Lung (tissue), 16 donors: ENCODE data around the gene LMOD3. TPM values are rescaled to one million over a fixed set of nuclear protein-coding genes. Genes with fewer than 3 reads are reported as not detected.

Experiments
- ATAC-seq: fragments of 200-7000 bp; cut with Tn5 transposase; one replicate; pipeline ENCODE4 v1.9.1; 2020; ENCODE audit warnings: moderate number of reproducible peaks; ENCODE audit not compliant: insufficient read depth, low FRiP score
- DNase-seq, 3 donors: peaks; one replicate each; pipeline ENCODE4 v3.0.0-alpha.2; 2013 to 2017
- H3K27ac ChIP-seq, 2 donors: one replicate each; pipeline ENCODE4 v1.5.1; 2013; ENCODE audit warnings: mild to moderate bottlenecking in 2 of 2, moderate library complexity in 2 of 2, control low read depth in 1 of 2, inconsistent platforms in 1 of 2, low read depth in 1 of 2, low read length in 1 of 2
- H3K27me3 ChIP-seq, 3 donors: one replicate each; pipeline ENCODE4 v1.5.1; 2013; ENCODE audit warnings: low read length in 2 of 3; ENCODE audit not compliant: control insufficient read depth in 3 of 3, insufficient read depth in 3 of 3
- H3K36me3 ChIP-seq, 4 donors: one replicate each; pipeline ENCODE4 v1.5.1; 2013; ENCODE audit warnings: low read length in 4 of 4, mild to moderate bottlenecking in 1 of 4, moderate library complexity in 1 of 4; ENCODE audit not compliant: control insufficient read depth in 4 of 4, insufficient read depth in 4 of 4
- H3K4me1 ChIP-seq, 5 donors: one replicate each; pipeline ENCODE4 v1.5.1; 2013; ENCODE audit warnings: low read length in 5 of 5, mild to moderate bottlenecking in 2 of 5, moderate library complexity in 1 of 5; ENCODE audit not compliant: control insufficient read depth in 5 of 5, insufficient read depth in 5 of 5
- H3K4me3 ChIP-seq: one replicate; pipeline ENCODE4 v1.5.1; 2013; ENCODE audit warnings: mild to moderate bottlenecking, control low read depth, moderate library complexity
- H3K9ac ChIP-seq, 2 donors: one replicate each; pipeline ENCODE4 v1.5.1; 2013; ENCODE audit warnings: low read length in 2 of 2, control low read depth in 1 of 2; ENCODE audit not compliant: insufficient read depth in 1 of 2
- H3K9me3 ChIP-seq, 4 donors: one replicate each; pipeline ENCODE4 v1.5.1; 2013; ENCODE audit warnings: low read length in 3 of 4, mild to moderate bottlenecking in 1 of 4, moderate library complexity in 1 of 4; ENCODE audit not compliant: control insufficient read depth in 4 of 4, insufficient read depth in 3 of 4
- WGBS, 2 donors: extraction: QIAGEN DNeasy Blood & Tissue Kit; methylation state at CpG; one replicate each; pipeline ENCODE4 v1.1.7; 2013; 5-methylcytosine and 5-hydroxymethylcytosine counted together
- long read RNA-seq, 5 donors: transcript quantifications; one replicate each; lab custom pipeline, GENCODE V29; 2026
- polyA plus RNA-seq, 2 donors: library from polyadenylated mRNA; stranded (reverse); fragments of 200-250 nt; gene quantifications; one replicate each; pipeline ENCODE4 v1.2.1, GENCODE V29; 2013
- total RNA-seq, 2 donors: library from RNA; depleted of rRNA in 1 of 2; stranded (reverse); fragments of >200 nt in 1 of 2; gene quantifications; one replicate each; pipeline ENCODE4 v1.2.1, GENCODE V29; 2014 to 2021
- TF ChIP-seq, protein P1 (sequence below): IDR thresholded peaks from 2 replicates; pipeline ENCODE4 v1.5.1; 2012; ENCODE audit warnings: mild to moderate bottlenecking; ENCODE audit errors: control extremely low read depth, extremely low read depth
- donor health status: control.
- donor health status: control.
- donor health status: Bipolar disorder and iron deficiency.
- donor health status: healthy.
- donor health status: DM: yes; HTN: yes; CAD: no.

The LMOD3 gene
- total RNA-seq (under 1 TPM; 0.11 to 0.12 TPM), polyA plus RNA-seq (under 1 TPM; 0.08 to 0.14 TPM)
- long read RNA-seq, donor 1: 0 reads
- long read RNA-seq, donor 2: 0 reads
- long read RNA-seq, donor 3: 0 reads
- long read RNA-seq, donor 4: 0 reads
- long read RNA-seq, donor 5: 0 reads

DNA sequence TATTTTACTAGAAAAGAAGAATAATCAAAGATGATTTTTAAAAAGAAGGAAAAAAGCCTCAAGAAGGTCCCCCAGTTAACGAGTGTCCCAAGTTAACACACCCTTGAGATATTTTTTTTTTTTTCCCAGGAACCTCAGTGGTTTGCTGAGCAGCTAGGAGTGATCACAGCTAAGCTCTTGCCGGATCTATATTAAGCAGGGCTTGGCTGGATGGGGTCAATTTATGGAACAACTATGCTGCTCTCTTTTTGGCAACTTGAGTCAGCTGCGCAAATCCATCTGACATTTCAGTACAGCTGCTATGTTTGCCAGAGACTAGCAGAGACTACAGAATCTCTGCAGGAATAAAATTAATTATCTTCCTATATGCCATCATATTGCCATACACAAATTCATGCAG is at the start of gene LMOD3:
Gene LMOD3 (minus strand): TSS at position 193 of the 400 bp plus-strand sequence. CDS start 209 bp downstream, outside the sequence.
- Histone ChIP-seq H3K9me3 (no peaks in the 10 kb centered on the region), H3K4me3 (no peak within 1 kb of the TSS), H3K36me3 (no peaks in the 10 kb centered on the region), H3K9ac (no peak within 1 kb of the TSS), H3K4me1 (peaks cover 0 to 8% (median 0%) of the 10 kb centered on the region in 5 donors), H3K27me3 (no peaks in the 10 kb centered on the region), H3K27ac (peak within 1 kb of the TSS; percentile 31 to 70)
- TF ChIP-seq, protein P1, sequence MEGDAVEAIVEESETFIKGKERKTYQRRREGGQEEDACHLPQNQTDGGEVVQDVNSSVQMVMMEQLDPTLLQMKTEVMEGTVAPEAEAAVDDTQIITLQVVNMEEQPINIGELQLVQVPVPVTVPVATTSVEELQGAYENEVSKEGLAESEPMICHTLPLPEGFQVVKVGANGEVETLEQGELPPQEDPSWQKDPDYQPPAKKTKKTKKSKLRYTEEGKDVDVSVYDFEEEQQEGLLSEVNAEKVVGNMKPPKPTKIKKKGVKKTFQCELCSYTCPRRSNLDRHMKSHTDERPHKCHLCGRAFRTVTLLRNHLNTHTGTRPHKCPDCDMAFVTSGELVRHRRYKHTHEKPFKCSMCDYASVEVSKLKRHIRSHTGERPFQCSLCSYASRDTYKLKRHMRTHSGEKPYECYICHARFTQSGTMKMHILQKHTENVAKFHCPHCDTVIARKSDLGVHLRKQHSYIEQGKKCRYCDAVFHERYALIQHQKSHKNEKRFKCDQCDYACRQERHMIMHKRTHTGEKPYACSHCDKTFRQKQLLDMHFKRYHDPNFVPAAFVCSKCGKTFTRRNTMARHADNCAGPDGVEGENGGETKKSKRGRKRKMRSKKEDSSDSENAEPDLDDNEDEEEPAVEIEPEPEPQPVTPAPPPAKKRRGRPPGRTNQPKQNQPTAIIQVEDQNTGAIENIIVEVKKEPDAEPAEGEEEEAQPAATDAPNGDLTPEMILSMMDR: no peak
- ATAC-seq (no peak), DNase-seq (peak in 1 of 3 donors; percentile 58)
- 74 to 78% methylated on average over 3 of the region's 3 CpGs for WGBS, 2 donors

DNA sequence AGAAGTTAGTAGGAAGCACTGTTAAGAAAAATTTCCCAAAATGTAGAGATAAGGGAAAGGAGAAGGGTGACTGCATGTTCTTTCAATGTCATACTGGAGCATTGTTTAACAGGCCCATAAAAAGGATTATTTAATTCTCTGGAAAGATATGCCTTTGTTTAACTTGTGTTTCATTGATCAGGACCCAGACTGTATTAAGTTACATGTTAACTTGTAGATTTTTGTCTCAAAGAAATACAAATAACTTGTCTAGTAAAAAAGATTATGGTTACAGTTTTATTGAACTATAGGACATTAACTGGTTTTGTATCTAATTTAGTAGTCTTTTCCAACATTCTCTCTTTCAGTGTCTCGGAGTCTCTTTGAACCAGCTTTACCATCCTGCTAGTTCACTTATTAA is 49.7 kb upstream of the LMOD3 start:
- Histone ChIP-seq H3K4me1 (peaks cover 0 to 8% (median 0%) of the 10 kb centered on the region in 5 donors), H3K9ac (no peak overlapping the region), H3K4me3 (no peak overlapping the region), H3K27me3 (no peaks in the 10 kb centered on the region), H3K36me3 (peaks cover 2 to 24% (median 9%) of the 10 kb centered on the region in 4 donors), H3K9me3 (no peaks in the 10 kb centered on the region), H3K27ac (no peak overlapping the region)
- ATAC-seq (no peak), DNase-seq (no peak)
- WGBS, 2 donors: 97% methylated on average over 1 of the region's 1 CpG
- TF ChIP-seq, protein P1: no peak

DNA sequence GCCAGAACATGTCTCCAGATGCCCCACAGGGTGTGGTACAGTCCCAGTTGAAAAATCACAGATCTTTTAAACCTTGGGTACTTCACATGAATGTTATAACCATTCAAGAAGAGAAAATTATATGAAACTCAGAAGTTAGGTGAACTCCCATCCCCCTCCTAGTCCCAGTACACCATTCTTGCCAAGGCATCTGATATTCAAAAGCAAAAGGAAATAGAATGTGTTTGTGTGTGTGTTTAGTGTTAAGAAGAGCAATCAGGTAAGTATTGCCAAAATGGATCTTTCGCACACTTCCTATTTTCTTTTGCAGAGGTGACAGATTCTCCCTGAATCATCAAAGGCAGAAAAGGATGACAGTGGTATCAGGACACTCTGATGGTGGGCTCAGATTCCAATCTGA is 44.1 kb upstream of the LMOD3 start:
- Histone ChIP-seq H3K36me3 (peaks cover 0 to 12% (median 6%) of the 10 kb centered on the region in 4 donors), H3K4me3 (no peak overlapping the region), H3K9me3 (no peaks in the 10 kb centered on the region), H3K27me3 (no peaks in the 10 kb centered on the region), H3K9ac (no peak overlapping the region), H3K4me1 (no peaks in the 10 kb centered on the region), H3K27ac (no peak overlapping the region)
- ATAC-seq (no peak), DNase-seq (no peak)
- TF ChIP-seq, protein P1: no peak
- WGBS, 2 donors: 89 to 94% methylated on average over 1 of the region's 1 CpG

DNA sequence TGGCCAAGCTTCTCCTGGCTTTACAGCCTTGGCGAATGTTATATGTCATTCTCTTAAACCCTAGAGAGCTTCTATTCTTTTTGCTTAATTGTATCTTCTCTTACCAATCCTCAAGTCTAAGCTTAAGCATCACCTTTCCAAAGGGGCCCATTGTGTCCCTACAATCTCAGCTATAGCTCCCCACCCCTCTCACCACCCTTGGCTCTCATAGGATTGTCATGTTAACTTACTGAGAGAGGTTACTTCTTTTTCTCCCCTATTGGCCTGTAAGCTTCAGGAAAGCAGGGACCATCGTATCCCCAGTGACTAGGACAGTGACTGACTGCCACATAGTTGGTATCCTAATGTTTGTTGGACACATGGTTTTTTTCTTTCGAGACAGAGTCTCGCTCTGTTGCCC is 43.3 kb upstream of the LMOD3 start:
- H3K36me3 ChIP-seq: peaks cover 0 to 6% (median 1%) of the 10 kb centered on the region in 4 donors
- H3K9ac ChIP-seq: no peak overlapping the region
- no peaks in the 10 kb centered on the region for H3K4me1 ChIP-seq
- TF ChIP-seq, protein P1: no peak
- no peaks in the 10 kb centered on the region for H3K27me3 ChIP-seq
- 97% methylated on average over 4 of the region's 4 CpGs for WGBS, 2 donors
- no peaks in the 10 kb centered on the region for H3K9me3 ChIP-seq
- no peak overlapping the region for H3K27ac ChIP-seq
- H3K4me3 ChIP-seq: no peak overlapping the region
- DNase-seq (no peak), ATAC-seq (no peak)
